Renal pelvis (tissue), 4 donors: ENCODE data around the gene LIMK2. TPM values are rescaled to one million over a fixed set of nuclear protein-coding genes. Genes with fewer than 3 reads are reported as not detected.

Experiments used
- DNase-seq: peaks from one replicate; pipeline ENCODE4 v3.0.0-alpha.2; 2013
- polyA plus RNA-seq, 3 donors: library from polyadenylated mRNA; unstranded; fragments of 120-200 nt; gene quantifications; one replicate each; pipeline ENCODE4 v1.2.1, GENCODE V29; 2013; ENCODE audit not compliant: insufficient read length in 3 of 3

The LIMK2 gene
- polyA plus RNA-seq, 3 donors = 47.6 to 68.8 (median 67.3) TPM

- DNase-seq = no peak
Measured at GRCh38 chr22:31327806-31328543, 115.9 kb downstream of the LIMK2 start.

- no peak for DNase-seq
Measured at GRCh38 chr22:31328544-31328960, 116.5 kb downstream of the LIMK2 start.

GRCh38 chr22:31329029-31329428 is 116.9 kb downstream of the LIMK2 start:
- DNase-seq = no peak

Other genes with a start within 250 kb of the LIMK2 start
- 10 to 100 TPM; 31.6 to 41.7 (median 35.2) TPM for gene MORC2, start 243.5 kb upstream of the LIMK2 start, polyA plus RNA-seq
- 100 to 1,000 TPM; 191 to 205 (median 200) TPM for gene TUG1, start 243.0 kb upstream of the LIMK2 start, polyA plus RNA-seq
- gene SMTN, start 131.0 kb upstream of the LIMK2 start, polyA plus RNA-seq = 10 to 100 TPM; 42.3 to 56.5 (median 47.5) TPM
- gene SELENOM, start 104.7 kb upstream of the LIMK2 start, polyA plus RNA-seq = 10 to 100 TPM in 1 of 3 donors, 1 to 10 TPM in 2; 7.6 to 13.5 (median 9.3) TPM
- 1 to 10 TPM; 4.2 to 6.1 (median 5.8) TPM for gene INPP5J, start 89.3 kb upstream of the LIMK2 start, polyA plus RNA-seq
- gene PLA2G3, start 71.8 kb upstream of the LIMK2 start, polyA plus RNA-seq = under 1 TPM; 0.16 to 0.21 (median 0.19) TPM
- gene RNF185, start 52.1 kb upstream of the LIMK2 start, polyA plus RNA-seq = 10 to 100 TPM; 52.6 to 56.8 (median 53.1) TPM
- gene PIK3IP1, start 80.2 kb downstream of the LIMK2 start, polyA plus RNA-seq = 10 to 100 TPM; 11.3 to 14.9 (median 14.5) TPM
- gene PATZ1, start 134.0 kb downstream of the LIMK2 start, polyA plus RNA-seq = 10 to 100 TPM; 78.5 to 84.4 (median 81.1) TPM
- 10 to 100 TPM; 77.8 to 82.8 (median 79.7) TPM for gene DRG1, start 187.3 kb downstream of the LIMK2 start, polyA plus RNA-seq